ENCODE results near the gene RALGAPB. TPM values are rescaled to one million over a fixed set of nuclear protein-coding genes. Genes with fewer than 3 reads are reported as not detected.

The RALGAPB gene
- total RNA-seq, 2 experiments from 2014 or later = 30.4 to 31.9 TPM

- no peak overlapping the region for H3K4me3 ChIP-seq (ENCODE audit: low read length)
- Mint-ChIP-seq H3K4me3 (no peak overlapping the region), H3K4me1 (ENCODE audit: low read depth) (no peaks in the 10 kb centered on the region), H3K27me3 (peaks cover 72% of the 10 kb centered on the region), H3K27ac (no peak overlapping the region), H3K9me3 (no peaks in the 10 kb centered on the region), H3K36me3 (ENCODE audit: low read depth) (no peaks in the 10 kb centered on the region)
- POLR2A ChIA-PET = no interaction called here
- no peak overlapping the region for H3K27ac ChIP-seq (ENCODE audit: low read depth in 1 of 2, low read length in 2 of 2)
- no peaks in the 10 kb centered on the region for H3K9me3 ChIP-seq (ENCODE audit: control insufficient read depth in 1 of 2, insufficient read depth in 1 of 2, low read length in 2 of 2)
- TF ChIP-seq, protein P1, sequence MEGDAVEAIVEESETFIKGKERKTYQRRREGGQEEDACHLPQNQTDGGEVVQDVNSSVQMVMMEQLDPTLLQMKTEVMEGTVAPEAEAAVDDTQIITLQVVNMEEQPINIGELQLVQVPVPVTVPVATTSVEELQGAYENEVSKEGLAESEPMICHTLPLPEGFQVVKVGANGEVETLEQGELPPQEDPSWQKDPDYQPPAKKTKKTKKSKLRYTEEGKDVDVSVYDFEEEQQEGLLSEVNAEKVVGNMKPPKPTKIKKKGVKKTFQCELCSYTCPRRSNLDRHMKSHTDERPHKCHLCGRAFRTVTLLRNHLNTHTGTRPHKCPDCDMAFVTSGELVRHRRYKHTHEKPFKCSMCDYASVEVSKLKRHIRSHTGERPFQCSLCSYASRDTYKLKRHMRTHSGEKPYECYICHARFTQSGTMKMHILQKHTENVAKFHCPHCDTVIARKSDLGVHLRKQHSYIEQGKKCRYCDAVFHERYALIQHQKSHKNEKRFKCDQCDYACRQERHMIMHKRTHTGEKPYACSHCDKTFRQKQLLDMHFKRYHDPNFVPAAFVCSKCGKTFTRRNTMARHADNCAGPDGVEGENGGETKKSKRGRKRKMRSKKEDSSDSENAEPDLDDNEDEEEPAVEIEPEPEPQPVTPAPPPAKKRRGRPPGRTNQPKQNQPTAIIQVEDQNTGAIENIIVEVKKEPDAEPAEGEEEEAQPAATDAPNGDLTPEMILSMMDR (IDR thresholded peaks at IDR 0.05) = no peak
- intact Hi-C loops (cut with DNase I, micrococcal nuclease) = no loop called here
- no peak for DNase-seq
- H3K4me1 ChIP-seq (ENCODE audit: insufficient read depth, low read length) = no peaks in the 10 kb centered on the region
- ATAC-seq (ENCODE audit: poor library complexity) = no peak
- peaks cover 16 to 28% of the 10 kb centered on the region in 2 experiments for H3K27me3 ChIP-seq (ENCODE audit: control insufficient read depth in 1 of 2, insufficient read depth in 2 of 2, low read length in 2 of 2)
- H3K36me3 ChIP-seq (ENCODE audit: insufficient read depth, low read length) = no peaks in the 10 kb centered on the region
- CTCF ChIA-PET = no interaction called here
Observed at GRCh38 chr20:38607351-38607750, 134.7 kb downstream of the RALGAPB start.

GRCh38 chr20:38608188-38608587 is 135.5 kb downstream of the RALGAPB start:
- TF ChIP-seq, protein P1 (IDR thresholded peaks at IDR 0.05) = no peak
- Histone ChIP-seq H3K4me3 (ENCODE audit: low read length) (no peak overlapping the region), H3K36me3 (ENCODE audit: insufficient read depth, low read length) (no peaks in the 10 kb centered on the region), H3K27me3 (ENCODE audit: control insufficient read depth in 1 of 2, insufficient read depth in 2 of 2, low read length in 2 of 2) (peaks cover 9 to 20% of the 10 kb centered on the region in 2 experiments), H3K9me3 (ENCODE audit: control insufficient read depth in 1 of 2, insufficient read depth in 1 of 2, low read length in 2 of 2) (no peaks in the 10 kb centered on the region), H3K27ac (ENCODE audit: low read depth in 1 of 2, low read length in 2 of 2) (no peak overlapping the region), H3K4me1 (ENCODE audit: insufficient read depth, low read length) (no peaks in the 10 kb centered on the region)
- Mint-ChIP-seq H3K9me3 (no peaks in the 10 kb centered on the region), H3K36me3 (ENCODE audit: low read depth) (no peaks in the 10 kb centered on the region), H3K27ac (no peak overlapping the region), H3K4me1 (ENCODE audit: low read depth) (no peaks in the 10 kb centered on the region), H3K27me3 (peaks cover 68% of the 10 kb centered on the region), H3K4me3 (no peak overlapping the region)
- no peak for ATAC-seq (ENCODE audit: poor library complexity)
- POLR2A ChIA-PET = no interaction called here
- no peak for DNase-seq
- intact Hi-C loops (cut with DNase I, micrococcal nuclease) = no loop called here
- CTCF ChIA-PET = no interaction called here

- intact Hi-C loops (cut with DNase I, micrococcal nuclease) = no loop called here
- CTCF ChIA-PET = no interaction called here
- ATAC-seq (ENCODE audit: poor library complexity) (no peak), DNase-seq (no peak)
- Mint-ChIP-seq H3K9me3 (no peaks in the 10 kb centered on the region), H3K27ac (no peak overlapping the region), H3K4me3 (no peak overlapping the region), H3K36me3 (ENCODE audit: low read depth) (no peaks in the 10 kb centered on the region), H3K4me1 (ENCODE audit: low read depth) (no peaks in the 10 kb centered on the region), H3K27me3 (peaks cover 64% of the 10 kb centered on the region)
- H3K27me3 ChIP-seq (ENCODE audit: control insufficient read depth in 1 of 2, insufficient read depth in 2 of 2, low read length in 2 of 2) = peaks cover 6 to 12% of the 10 kb centered on the region in 2 experiments
- POLR2A ChIA-PET = no interaction called here
- H3K4me3 ChIP-seq (ENCODE audit: low read length) = no peak overlapping the region
- no peaks in the 10 kb centered on the region for H3K36me3 ChIP-seq (ENCODE audit: insufficient read depth, low read length)
- TF ChIP-seq, protein P1 (IDR thresholded peaks at IDR 0.05) = no peak
- H3K27ac ChIP-seq (ENCODE audit: low read depth in 1 of 2, low read length in 2 of 2) = no peak overlapping the region
- H3K9me3 ChIP-seq (ENCODE audit: control insufficient read depth in 1 of 2, insufficient read depth in 1 of 2, low read length in 2 of 2) = no peaks in the 10 kb centered on the region
- H3K4me1 ChIP-seq (ENCODE audit: insufficient read depth, low read length) = no peaks in the 10 kb centered on the region
Observed at GRCh38 chr20:38609815-38610214, 137.2 kb downstream of the RALGAPB start.

Measured in CD4-positive, alpha-beta T cell (primary cell).